KOPT-K1 (cell line): Measurements from ENCODE around the gene SCAMP5.

Experiments
- H3K27ac ChIP-seq: fragments of 200-600 bp; sonication (generic); 2 replicates; pipeline ENCODE4 v1.5.1; 2016; ENCODE audit warnings: antibody characterized with exemption, mild to moderate bottlenecking, low read depth, low read length; ENCODE audit not compliant: poor library complexity, severe bottlenecking
- H3K36me3 ChIP-seq: fragments of 200-600 bp; sonication (generic); 2 replicates; pipeline ENCODE4 v1.5.1; 2017; ENCODE audit warnings: antibody characterized with exemption, mild to moderate bottlenecking, low read length, moderate library complexity; ENCODE audit not compliant: insufficient read depth
- H3K9me3 ChIP-seq: fragments of 200-600 bp; sonication (generic); 2 replicates; pipeline ENCODE4 v1.5.1; 2017; ENCODE audit warnings: antibody characterized with exemption, low read length, mild to moderate bottlenecking; ENCODE audit not compliant: insufficient read depth, poor library complexity, severe bottlenecking

SCAMP5 gene

DNA sequence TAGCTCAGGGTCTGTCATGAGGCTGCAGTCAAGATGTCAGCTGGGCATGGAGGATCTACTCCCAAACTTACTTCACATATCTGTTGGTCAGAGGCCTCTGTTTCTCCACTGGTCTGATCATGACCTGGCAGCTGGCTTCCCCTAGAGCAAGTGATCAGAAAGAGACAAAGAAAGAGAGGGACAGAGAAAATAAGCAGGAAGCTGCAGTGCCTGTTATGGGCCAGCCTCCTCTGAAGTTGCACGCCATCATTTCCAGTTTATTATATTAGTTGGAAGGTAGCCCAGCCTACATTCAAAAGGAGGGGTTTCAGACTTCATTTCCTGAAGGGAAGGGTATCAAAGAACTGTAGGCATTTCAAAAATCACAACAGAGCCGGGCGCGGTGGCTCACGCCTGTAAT, 33.7 kb upstream of the SCAMP5 start:
- no peaks in the 10 kb centered on the region for H3K36me3 ChIP-seq
- no peaks in the 10 kb centered on the region for H3K9me3 ChIP-seq
- H3K27ac ChIP-seq: no peak overlapping the region

DNA sequence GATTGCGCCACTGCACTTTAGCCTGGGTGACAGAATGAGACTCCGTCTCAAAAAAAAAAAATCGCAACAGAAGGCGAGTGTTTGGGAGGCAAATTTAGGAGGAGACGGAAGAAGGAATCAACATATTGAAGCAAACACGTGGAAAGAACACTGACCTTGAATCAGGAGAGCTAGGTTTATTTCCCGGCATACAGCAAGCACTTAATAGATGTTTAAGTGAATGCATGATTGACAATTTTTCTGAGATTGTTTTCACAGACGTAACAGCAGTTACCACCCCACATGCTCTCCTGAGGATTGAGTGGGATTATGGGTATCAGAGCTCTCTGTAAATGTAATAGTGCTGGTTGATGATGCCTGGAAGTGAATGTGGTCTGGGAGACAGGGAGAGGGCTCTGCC, 33.1 kb upstream of the SCAMP5 start:
- H3K9me3 ChIP-seq: no peaks in the 10 kb centered on the region
- H3K36me3 ChIP-seq: no peaks in the 10 kb centered on the region
- no peak overlapping the region for H3K27ac ChIP-seq

DNA sequence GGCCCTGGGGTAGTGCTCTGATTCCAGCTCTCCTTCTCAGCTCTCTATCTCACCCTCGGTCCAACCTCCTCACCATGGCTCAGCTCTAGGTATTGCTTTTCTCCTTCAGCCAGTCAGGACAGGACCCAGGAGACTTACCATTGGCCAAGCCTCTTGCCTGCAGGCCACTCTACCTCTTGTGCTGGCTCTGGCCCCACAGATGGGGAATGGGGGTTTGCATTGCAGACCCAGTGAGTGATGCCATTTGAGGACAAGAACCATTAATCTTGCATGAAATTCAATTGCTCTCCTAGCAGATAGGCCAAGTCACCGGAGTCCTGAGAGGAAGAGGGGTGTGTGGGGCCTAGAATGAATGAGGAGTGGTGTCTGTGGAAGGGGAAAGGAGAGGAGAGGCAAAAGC, 32.7 kb upstream of the SCAMP5 start:
- H3K27ac ChIP-seq: no peak overlapping the region
- H3K9me3 ChIP-seq: no peaks in the 10 kb centered on the region
- no peaks in the 10 kb centered on the region for H3K36me3 ChIP-seq

DNA sequence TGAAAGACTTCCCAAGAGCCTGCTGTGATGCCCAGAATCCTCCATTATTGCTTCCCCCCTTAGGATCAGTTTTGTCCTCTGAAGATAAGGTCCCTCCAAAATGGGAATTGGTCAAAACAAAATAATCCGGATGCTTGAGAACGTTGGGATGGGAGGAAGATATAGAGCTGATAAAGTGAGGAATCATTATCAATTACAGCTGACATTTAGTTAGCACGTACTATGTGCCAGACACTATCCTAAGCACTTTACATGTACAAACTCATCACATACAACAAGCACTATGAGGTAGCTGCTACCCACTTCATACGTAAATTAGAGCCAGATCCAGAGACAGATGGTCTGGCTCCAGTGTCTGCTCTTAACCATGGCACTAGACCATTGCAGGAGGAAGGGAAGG, 32.1 kb upstream of the SCAMP5 start:
- Histone ChIP-seq H3K9me3 (no peaks in the 10 kb centered on the region), H3K27ac (no peak overlapping the region), H3K36me3 (no peaks in the 10 kb centered on the region)

DNA sequence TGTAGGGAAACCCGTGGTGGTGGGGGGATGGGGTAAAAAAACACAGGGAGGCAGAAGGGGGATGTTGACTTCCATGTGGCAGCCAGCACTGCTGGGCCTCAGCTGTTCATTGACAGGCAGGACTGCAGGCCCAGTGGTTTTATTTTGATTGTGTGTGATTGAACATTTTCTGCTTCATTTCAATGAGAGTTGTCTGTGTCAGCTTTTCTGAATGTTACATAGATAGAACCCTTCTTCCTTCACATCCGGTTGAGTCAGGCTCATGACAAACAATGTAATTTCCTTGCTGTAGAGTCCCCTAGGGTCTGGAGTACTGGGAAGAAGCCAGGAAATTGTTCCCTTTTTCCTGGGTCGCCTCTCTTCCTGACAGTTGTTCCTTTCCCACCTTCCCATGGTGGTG, 30.6 kb upstream of the SCAMP5 start:
- H3K9me3 ChIP-seq: no peaks in the 10 kb centered on the region
- H3K36me3 ChIP-seq: no peaks in the 10 kb centered on the region
- H3K27ac ChIP-seq: no peak overlapping the region

DNA sequence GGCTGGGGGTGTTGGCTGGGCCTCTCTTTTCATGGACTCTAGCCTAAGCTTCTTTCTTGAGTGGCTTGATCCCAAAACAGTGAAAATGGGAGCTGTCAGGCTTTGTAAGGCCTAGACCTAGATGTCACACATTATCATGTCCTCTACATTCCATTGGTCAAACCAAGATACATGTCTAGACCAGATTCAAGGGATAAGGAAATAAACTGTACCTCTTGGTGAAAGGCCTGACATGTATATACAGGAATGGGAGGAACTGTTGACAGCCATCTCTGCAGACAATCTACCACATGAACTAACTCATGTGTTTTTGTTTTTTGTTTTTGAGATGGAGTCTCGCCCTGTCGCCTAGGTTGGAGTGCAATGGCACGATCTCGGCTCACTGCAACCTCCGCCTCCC, 27.7 kb upstream of the SCAMP5 start:
- no peaks in the 10 kb centered on the region for H3K9me3 ChIP-seq
- no peaks in the 10 kb centered on the region for H3K36me3 ChIP-seq
- H3K27ac ChIP-seq: no peak overlapping the region

DNA sequence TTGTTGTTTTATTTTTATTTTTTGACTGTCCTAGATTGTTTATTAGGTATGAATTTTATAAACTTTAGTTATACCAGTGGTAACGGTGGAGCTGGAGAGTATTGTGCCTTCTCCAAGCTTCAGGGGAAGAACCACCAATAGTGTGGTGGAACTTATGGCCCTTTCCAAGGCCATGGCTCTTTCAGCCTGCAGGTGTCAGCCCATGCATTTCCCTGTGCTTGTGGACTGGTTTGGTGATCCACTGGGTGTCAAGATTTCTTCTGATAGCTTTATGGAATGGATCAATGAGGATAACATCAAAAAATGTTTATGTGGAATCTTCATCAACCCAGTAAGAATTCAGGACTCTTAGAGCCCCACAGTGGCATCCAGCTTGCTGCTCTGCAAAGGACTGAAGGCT, 19.2 kb upstream of the SCAMP5 start:
- Histone ChIP-seq H3K9me3 (no peaks in the 10 kb centered on the region), H3K36me3 (no peaks in the 10 kb centered on the region), H3K27ac (no peak overlapping the region)

DNA sequence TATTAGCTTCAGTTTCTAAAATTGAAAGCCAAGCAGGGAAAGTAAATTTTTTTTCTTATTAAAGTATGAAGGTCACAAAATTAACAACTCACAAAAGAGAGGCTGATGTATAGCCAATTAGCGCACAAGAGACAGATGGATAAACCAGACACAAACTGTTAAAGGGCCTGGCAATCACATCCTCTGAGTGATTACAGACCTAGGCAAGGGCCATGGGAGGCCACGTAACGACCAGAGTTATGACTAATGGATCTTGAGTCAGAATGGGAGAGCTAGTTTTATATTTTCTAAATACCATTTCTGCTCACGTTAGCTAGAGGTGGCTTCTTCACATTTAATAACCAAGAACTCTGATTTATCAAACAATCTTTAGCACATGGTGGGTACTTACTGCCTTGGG, 17.8 kb upstream of the SCAMP5 start:
- Histone ChIP-seq H3K9me3 (no peaks in the 10 kb centered on the region), H3K36me3 (no peaks in the 10 kb centered on the region), H3K27ac (no peak overlapping the region)

DNA sequence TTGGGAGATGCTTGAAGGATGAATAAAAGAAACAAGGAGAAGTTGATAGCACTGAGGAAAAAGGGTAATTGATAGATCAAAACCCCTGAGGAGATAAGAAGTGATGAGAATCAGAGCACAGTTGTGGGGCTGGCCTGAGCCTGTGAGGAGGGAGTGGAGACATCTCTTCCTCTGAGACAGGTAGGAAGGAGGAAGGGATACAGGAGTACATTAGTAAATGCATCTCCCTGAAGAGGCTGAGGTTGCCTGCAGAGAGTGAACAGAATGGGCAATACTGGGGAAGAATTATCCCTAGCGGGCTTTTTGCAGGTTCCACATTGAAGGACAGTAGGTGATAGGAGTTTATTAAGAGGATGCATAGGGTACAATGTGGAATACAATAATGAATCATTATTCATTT, 17.3 kb upstream of the SCAMP5 start:
- H3K27ac ChIP-seq: no peak overlapping the region

DNA sequence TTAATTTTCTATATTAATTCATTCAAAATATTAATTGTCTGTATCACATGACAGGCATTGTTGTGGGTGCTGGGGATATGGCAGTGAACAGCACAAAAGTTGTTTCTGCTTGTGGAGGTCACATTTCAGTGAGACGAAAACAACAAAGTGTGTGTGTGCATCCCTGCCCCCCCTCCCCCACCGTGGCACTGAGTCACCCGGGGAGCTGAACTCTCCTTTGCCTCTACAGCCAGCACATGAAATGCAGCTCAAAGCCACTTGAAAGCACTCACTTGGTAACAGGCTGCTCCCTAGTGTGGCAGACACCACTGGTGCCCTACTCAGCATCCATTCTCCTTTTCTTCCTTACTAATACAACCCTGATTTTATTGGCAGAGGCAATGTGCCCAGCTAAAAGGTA, 16.9 kb upstream of the SCAMP5 start:
- H3K27ac ChIP-seq: no peak overlapping the region

More for the DNA sequence above, 17.3 kb upstream of the SCAMP5 start:
- Histone ChIP-seq H3K9me3 (no peaks in the 10 kb centered on the region), H3K36me3 (no peaks in the 10 kb centered on the region)

DNA sequence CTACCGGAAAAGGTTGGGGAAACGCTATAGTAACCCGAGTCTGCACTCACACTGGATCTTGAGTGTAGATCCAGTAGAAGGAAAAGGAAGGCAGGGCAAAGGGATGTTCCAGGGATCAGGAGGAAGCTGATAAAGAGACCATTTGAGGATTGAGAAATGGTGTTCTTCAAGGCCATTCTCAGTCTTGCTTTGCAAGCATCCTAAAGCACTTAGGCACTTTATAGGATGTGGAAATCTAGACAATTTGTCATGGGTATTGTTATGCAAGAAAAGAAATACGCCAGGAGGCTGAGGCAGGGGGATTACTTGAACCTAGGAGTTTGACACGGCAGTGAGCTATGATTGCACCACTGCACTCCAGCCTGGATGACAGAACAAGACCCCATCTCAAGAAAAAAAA, 13.2 kb upstream of the SCAMP5 start:
- Histone ChIP-seq H3K27ac (no peak overlapping the region), H3K9me3 (no peaks in the 10 kb centered on the region), H3K36me3 (no peaks in the 10 kb centered on the region)

More for the DNA sequence above, 16.9 kb upstream of the SCAMP5 start:
- no peaks in the 10 kb centered on the region for H3K9me3 ChIP-seq
- no peaks in the 10 kb centered on the region for H3K36me3 ChIP-seq

DNA sequence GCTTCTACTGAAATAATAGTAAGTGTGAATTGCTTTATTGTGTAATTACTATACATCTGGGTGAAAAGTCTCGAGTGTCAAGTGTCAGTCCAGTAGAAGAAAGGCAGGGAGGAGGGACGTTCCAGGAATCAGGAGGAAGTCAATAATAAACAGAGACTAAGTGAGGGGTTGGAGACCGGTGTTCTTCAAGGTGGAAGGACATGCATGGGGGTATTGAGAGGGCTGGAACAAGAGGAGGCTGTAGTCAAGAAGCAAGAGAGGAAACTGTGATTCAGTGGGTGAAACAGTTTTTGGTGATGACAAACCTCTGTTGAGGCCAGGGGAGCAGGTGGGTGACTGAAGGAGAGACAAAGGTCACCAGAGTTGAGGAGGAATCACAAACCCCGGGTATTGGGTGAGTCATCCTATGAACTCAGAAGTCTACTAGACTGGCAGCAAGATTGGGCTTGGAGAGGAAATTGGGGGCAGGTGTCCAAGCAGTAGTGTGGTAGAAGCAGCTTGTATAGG, 11.6 kb upstream of the SCAMP5 start:
- no peak overlapping the region for H3K27ac ChIP-seq

DNA sequence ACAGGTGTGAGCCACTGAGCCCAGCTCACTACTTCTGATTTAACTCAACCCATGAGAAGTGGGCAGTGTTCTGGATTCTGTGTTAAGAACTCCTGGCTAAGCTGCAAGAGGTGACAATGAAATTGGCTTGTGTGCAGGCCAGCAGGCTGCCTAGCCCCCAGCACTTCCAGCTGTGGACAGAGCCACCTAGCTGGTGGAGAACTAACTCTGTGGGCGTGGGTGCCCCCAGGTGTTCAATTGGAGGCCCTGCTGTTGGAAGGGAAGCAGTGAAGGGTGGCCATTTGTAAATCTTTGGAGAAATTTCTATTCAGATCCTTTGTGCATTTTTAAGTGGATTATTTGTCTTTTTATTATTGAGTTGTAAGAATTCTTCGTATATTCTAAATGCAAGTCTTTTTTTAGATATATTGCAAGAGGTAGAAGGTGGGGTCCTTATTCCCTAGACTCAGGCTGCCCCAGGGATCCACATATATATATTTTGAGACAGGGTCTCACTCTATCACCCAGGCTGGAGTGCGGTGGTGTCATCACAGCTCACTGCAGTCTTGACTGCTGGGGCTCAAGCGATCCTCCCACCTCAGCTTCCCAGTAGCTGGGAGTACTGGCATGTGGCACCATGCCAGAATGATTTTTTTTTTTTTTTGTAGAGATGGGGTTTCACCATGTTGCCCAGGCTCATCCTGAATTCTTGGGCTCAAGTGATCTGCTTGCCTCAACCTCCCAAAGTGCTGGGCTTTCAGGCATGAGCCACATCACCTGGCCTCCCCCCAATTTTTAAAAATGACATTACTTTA, 7.2 kb upstream of the SCAMP5 start:
- Histone ChIP-seq H3K27ac (no peak overlapping the region), H3K9me3 (no peaks in the 10 kb centered on the region), H3K36me3 (no peaks in the 10 kb centered on the region)

More for the DNA sequence above, 11.6 kb upstream of the SCAMP5 start:
- no peaks in the 10 kb centered on the region for H3K36me3 ChIP-seq
- H3K9me3 ChIP-seq: no peaks in the 10 kb centered on the region

DNA sequence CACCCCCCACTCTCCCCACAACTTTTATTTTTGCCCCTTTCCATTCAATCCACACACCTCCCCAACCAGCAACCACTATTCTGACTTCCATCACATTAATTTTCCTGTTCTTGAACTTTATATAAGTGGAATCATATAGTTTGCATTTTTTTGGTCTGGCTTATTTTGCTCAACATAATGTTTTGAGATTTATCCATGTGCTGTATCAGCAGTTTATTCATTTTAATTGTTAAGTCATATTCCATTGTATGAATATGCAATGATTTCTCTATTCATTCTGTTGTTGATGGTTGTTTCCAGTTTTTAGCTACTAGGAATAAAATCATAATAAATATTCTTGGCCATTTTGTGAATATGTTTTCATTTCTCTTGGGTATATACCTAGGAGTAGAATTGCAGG, 5.8 kb upstream of the SCAMP5 start:
- Histone ChIP-seq H3K36me3 (no peaks in the 10 kb centered on the region), H3K9me3 (no peaks in the 10 kb centered on the region), H3K27ac (no peak overlapping the region)

DNA sequence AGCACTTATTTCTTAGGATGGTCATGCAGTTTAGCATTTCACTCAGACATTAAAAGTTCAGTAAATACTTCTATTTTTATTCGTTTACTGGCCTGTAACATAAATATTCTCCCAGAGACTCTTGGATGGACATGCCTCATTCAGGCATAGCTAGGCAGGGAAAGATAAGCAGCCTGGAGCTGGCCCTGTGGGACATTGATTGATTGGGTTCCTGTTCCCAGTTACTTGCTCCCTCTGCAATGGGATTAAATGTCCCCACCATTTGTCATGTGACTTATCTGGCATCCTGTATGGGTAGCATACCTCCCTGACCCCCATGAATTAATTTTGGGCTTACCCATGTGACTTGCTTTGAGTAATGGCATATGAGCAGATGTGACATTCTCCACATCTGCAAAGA, 2.7 kb upstream of the SCAMP5 start:
- no peaks in the 10 kb centered on the region for H3K36me3 ChIP-seq
- H3K9me3 ChIP-seq: no peaks in the 10 kb centered on the region
- no peak overlapping the region for H3K27ac ChIP-seq

DNA sequence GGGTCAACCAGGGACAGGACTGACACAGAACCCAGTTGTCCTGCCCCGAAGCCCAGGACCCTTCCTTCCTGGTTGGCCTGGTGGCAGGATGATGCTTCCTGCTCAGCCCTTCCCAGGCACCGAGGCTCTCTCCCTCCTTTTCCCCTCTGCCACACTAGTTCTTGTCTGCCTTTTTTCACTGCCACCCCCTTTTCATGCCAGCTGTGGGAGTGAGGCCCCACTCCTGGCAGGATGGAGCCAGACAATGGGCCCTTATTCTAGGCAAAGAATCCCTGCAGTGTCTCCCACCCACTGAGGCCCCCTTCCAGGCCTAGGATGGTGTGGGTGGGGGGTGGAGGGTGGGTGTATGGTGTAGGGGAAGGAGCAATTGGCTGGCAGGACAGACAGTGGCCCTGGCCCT, 1.1 kb upstream of the SCAMP5 start:
- H3K27ac ChIP-seq: no peak overlapping the region
- H3K9me3 ChIP-seq: no peaks in the 10 kb centered on the region
- no peaks in the 10 kb centered on the region for H3K36me3 ChIP-seq
